Upper lobe of right lung (tissue), 1 donor: Measurements from ENCODE around the gene IL20. TPM values are rescaled to one million over a fixed set of nuclear protein-coding genes. Genes with fewer than 3 reads are reported as not detected.

ENCODE experiments used
- ATAC-seq: fragments of 200-7000 bp; cut with Tn5 transposase; one replicate; pipeline ENCODE4 v1.9.1; 2020; ENCODE audit warnings: mild to moderate bottlenecking, moderate library complexity
- DNase-seq: peaks from one replicate; pipeline ENCODE4 v3.0.0-alpha.2; 2020
- H3K27ac ChIP-seq: fragments of 200-600 bp; one replicate; pipeline ENCODE4 v1.8.0; 2022
- H3K27me3 ChIP-seq: fragments of 200-600 bp; one replicate; pipeline ENCODE4 v1.8.0; 2022; ENCODE audit warnings: mild to moderate bottlenecking
- H3K36me3 ChIP-seq: fragments of 200-600 bp; one replicate; pipeline ENCODE4 v1.8.0; 2022
- H3K4me1 ChIP-seq: fragments of 200-600 bp; one replicate; pipeline ENCODE4 v1.8.0; 2022
- H3K4me3 ChIP-seq: fragments of 200-600 bp; one replicate; pipeline ENCODE4 v1.8.0; 2022; ENCODE audit warnings: mild to moderate bottlenecking
- H3K9me3 ChIP-seq: fragments of 200-600 bp; one replicate; pipeline ENCODE4 v1.8.0; 2022
- intact Hi-C: fragments of 100-400 bp; cut with DNase I; formaldehyde crosslinking; loops from one replicate; pipeline ENCODE4 v1.11.0; 2022
- total RNA-seq: library from RNA; stranded (reverse); fragmentation: NEBNext Ultra II Directional; extraction: Animal tissue kit (Norgen Biotek cat#: 25700); gene quantifications from one replicate; pipeline ENCODE4 v1.2.1, GENCODE V29; 2021
- TF ChIP-seq, protein P1 (sequence below): fragments of 200-600 bp; IDR thresholded peaks from one replicate; pipeline ENCODE4 v1.8.0; 2022; ENCODE audit warnings: antibody characterized with exemption
- donor health status: DM: no; HTN: yes; CAD: no; lungs with severe emphysema.

IL20 gene
- total RNA-seq, 1 donor from 2014 or later = not detected

DNA sequence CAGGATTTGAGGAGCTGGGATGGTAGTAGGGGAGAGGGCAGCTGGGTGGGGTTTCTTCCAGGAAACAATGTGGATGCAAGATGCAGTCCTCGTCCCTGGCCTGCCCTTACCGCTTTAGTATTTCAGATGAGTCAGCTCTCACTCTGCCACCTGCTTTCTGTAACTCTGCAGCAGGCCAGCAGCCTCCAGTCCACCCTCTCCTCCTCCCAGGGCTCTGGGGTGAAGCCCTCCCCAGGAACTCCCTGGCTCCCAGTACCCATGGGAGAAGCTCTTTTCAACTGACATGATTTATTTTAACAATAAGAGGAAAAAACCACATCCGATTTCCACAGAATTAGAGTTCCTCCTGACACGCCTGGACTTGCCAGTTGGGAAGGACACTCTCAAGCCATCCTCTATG is 39.0 kb upstream of the IL20 start:
- ATAC-seq = no peak

DNA sequence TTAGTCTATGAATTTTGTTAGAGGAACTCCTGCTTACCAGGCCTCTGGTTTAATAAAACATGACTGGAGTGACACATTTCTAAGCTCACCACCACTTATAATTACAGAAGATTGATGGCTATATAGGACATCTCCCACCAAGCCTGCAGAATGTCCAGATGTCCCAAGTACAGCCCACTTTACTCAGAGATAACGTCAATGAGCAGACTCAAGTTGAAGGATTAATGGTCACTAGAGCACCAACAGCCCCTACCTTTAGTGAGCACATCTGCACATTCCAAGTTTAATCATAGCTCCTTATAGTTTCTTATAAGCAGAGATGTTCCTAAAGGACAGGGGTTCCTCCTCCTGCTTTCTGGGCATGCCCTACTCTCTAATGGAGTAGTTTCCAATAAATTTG is 37.4 kb upstream of the IL20 start:
- Histone ChIP-seq H3K4me1 (peaks cover 11% of the 10 kb centered on the region), H3K27me3 (no peaks in the 10 kb centered on the region), H3K36me3 (no peaks in the 10 kb centered on the region), H3K9me3 (no peaks in the 10 kb centered on the region), H3K27ac (no peak overlapping the region), H3K4me3 (no peak overlapping the region)
- ATAC-seq (no peak), DNase-seq (no peak)
- intact Hi-C loops = no loop called here
- TF ChIP-seq, protein P1, sequence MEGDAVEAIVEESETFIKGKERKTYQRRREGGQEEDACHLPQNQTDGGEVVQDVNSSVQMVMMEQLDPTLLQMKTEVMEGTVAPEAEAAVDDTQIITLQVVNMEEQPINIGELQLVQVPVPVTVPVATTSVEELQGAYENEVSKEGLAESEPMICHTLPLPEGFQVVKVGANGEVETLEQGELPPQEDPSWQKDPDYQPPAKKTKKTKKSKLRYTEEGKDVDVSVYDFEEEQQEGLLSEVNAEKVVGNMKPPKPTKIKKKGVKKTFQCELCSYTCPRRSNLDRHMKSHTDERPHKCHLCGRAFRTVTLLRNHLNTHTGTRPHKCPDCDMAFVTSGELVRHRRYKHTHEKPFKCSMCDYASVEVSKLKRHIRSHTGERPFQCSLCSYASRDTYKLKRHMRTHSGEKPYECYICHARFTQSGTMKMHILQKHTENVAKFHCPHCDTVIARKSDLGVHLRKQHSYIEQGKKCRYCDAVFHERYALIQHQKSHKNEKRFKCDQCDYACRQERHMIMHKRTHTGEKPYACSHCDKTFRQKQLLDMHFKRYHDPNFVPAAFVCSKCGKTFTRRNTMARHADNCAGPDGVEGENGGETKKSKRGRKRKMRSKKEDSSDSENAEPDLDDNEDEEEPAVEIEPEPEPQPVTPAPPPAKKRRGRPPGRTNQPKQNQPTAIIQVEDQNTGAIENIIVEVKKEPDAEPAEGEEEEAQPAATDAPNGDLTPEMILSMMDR = no peak

More for the DNA sequence above, 39.0 kb upstream of the IL20 start:
- peaks cover 11% of the 10 kb centered on the region for H3K4me1 ChIP-seq
- H3K27ac ChIP-seq = no peak overlapping the region
- H3K36me3 ChIP-seq = no peaks in the 10 kb centered on the region
- TF ChIP-seq, protein P1 = no peak
- H3K27me3 ChIP-seq = no peaks in the 10 kb centered on the region
- DNase-seq = no peak
- H3K4me3 ChIP-seq = no peak overlapping the region
- intact Hi-C loops = no loop called here
- H3K9me3 ChIP-seq = no peaks in the 10 kb centered on the region

- no peak for ATAC-seq
- DNase-seq = no peak
- Histone ChIP-seq H3K9me3 (no peaks in the 10 kb centered on the region), H3K4me3 (no peak overlapping the region), H3K36me3 (no peaks in the 10 kb centered on the region), H3K27me3 (no peaks in the 10 kb centered on the region), H3K27ac (no peak overlapping the region), H3K4me1 (peaks cover 9% of the 10 kb centered on the region)
- intact Hi-C loops = no loop called here
- TF ChIP-seq, protein P1 = no peak
These were observed 36.7 kb upstream of the IL20 start for GRCh38 chr1:206828765-206829164.

DNA sequence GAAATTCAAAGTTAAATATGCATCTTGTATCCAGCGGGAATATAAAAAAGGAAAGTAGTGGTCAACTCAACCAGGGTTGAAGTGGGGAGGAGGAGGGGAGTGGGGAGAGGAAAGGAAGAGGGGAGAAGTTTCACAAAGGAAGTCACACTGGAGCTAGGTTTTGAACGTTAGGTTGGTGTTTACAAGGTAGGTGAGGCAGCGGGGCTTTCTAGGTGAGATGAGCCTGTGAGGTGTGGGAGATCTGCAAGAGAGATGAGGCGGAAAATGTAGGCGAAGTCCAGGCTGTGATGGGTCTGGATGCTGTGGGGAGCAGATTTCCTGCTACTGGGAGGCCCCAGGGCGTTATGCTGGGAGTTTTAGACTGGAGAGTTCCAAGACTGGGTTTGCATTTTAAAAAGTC is 36.1 kb upstream of the IL20 start:
- H3K4me3 ChIP-seq = no peak overlapping the region
- H3K27me3 ChIP-seq = no peaks in the 10 kb centered on the region
- ATAC-seq (no peak), DNase-seq (no peak)
- TF ChIP-seq, protein P1 = no peak
- peaks cover 5% of the 10 kb centered on the region for H3K4me1 ChIP-seq
- no peak overlapping the region for H3K27ac ChIP-seq
- intact Hi-C loops = no loop called here
- no peaks in the 10 kb centered on the region for H3K36me3 ChIP-seq
- H3K9me3 ChIP-seq = no peaks in the 10 kb centered on the region

GRCh38 chr1:206829875-206830274 is 35.5 kb upstream of the IL20 start:
- ATAC-seq (peak; percentile 23), DNase-seq (no peak)
- Histone ChIP-seq H3K27me3 (no peaks in the 10 kb centered on the region), H3K4me1 (peaks cover 6% of the 10 kb centered on the region), H3K36me3 (no peaks in the 10 kb centered on the region), H3K9me3 (no peaks in the 10 kb centered on the region), H3K27ac (no peak overlapping the region), H3K4me3 (no peak overlapping the region)
- TF ChIP-seq, protein P1 = no peak
- intact Hi-C loops = no loop called here

GRCh38 chr1:206831650-206832049 is 33.8 kb upstream of the IL20 start:
- no peaks in the 10 kb centered on the region for H3K27me3 ChIP-seq
- no peaks in the 10 kb centered on the region for H3K9me3 ChIP-seq
- H3K4me3 ChIP-seq = no peak overlapping the region
- no peak overlapping the region for H3K27ac ChIP-seq
- TF ChIP-seq, protein P1 = no peak
- peaks cover 6% of the 10 kb centered on the region for H3K4me1 ChIP-seq
- DNase-seq (no peak), ATAC-seq (no peak)
- intact Hi-C loops = no loop called here
- H3K36me3 ChIP-seq = no peaks in the 10 kb centered on the region
